GM20000 (cell line): ENCODE measurements around the gene TEX13A.
"Not testable (repeated sequence)": the region's sequence is repeated elsewhere in the genome, so short reads cannot be mapped to it uniquely, and the experiment has no call there.

Source experiments
- DNase-seq: peaks from one replicate; pipeline ENCODE4 v3.0.0; 2012; ENCODE audit warnings: low spot score
- CTCF ChIP-seq: IDR thresholded peaks from 2 replicates; pipeline ENCODE4 v1.5.1; 2012; ENCODE audit warnings: mild to moderate bottlenecking, control low read depth; ENCODE audit errors: extremely low read depth, missing control alignments

Gene TEX13A

GRCh38 chrX:105260291-105261043 lies 40.0 kb upstream of the TEX13A start:
- TF ChIP-seq CTCF, result no peak
- no peak for DNase-seq

GRCh38 chrX:105241056-105241455 lies 20.6 kb upstream of the TEX13A start:
- no peak for DNase-seq

GRCh38 chrX:105237407-105237806 lies 16.9 kb upstream of the TEX13A start:
- not testable (repeated sequence) for DNase-seq

More at GRCh38 chrX:105241056-105241455, 20.6 kb upstream of the TEX13A start:
- TF ChIP-seq CTCF, result no peak

GRCh38 chrX:105229146-105229545 lies 8.7 kb upstream of the TEX13A start:
- no peak for DNase-seq
- no peak for TF ChIP-seq CTCF

- no peak for DNase-seq
- TF ChIP-seq CTCF, result no peak
Observed at GRCh38 chrX:105228602-105229001, 8.1 kb upstream of the TEX13A start.

GRCh38 chrX:105226499-105226898 lies 6.0 kb upstream of the TEX13A start:
- no peak for DNase-seq
- TF ChIP-seq CTCF, result no peak

GRCh38 chrX:105221374-105221773 lies 880 bp upstream of the TEX13A start:
- no peak for TF ChIP-seq CTCF
- DNase-seq, result no peak
